GF-D8 (cell line): ENCODE measurements around the gene CFLAR.
"Not testable (repeated sequence)": the region's sequence is repeated elsewhere in the genome, so short reads cannot be mapped to it uniquely, and the experiment has no call there.

Experiments used
- DNase-seq: peaks from one replicate; lab custom pipeline; 2025; lab: John Stamatoyannopoulos, UW

Gene CFLAR

GRCh38 chr2:201118961-201119854, 3.2 kb downstream of the CFLAR start:
- DNase-seq: no peak

- DNase-seq: no peak
Observed at GRCh38 chr2:201122276-201122675, 6.3 kb downstream of the CFLAR start.

- no peak for DNase-seq
Observed at GRCh38 chr2:201126308-201127151, 10.6 kb downstream of the CFLAR start.

- DNase-seq: no peak
Observed at GRCh38 chr2:201127152-201127511, 11.2 kb downstream of the CFLAR start.

GRCh38 chr2:201127570-201127969, 11.6 kb downstream of the CFLAR start:
- no peak for DNase-seq

- no peak for DNase-seq
Observed at GRCh38 chr2:201128033-201128432, 12.1 kb downstream of the CFLAR start.

GRCh38 chr2:201128933-201129505, 13.1 kb downstream of the CFLAR start:
- no peak for DNase-seq

- DNase-seq: no peak
Observed at GRCh38 chr2:201130524-201131186, 14.7 kb downstream of the CFLAR start.

GRCh38 chr2:201132518-201132917, 16.6 kb downstream of the CFLAR start:
- DNase-seq: peak; percentile 65

GRCh38 chr2:201135386-201135785, 19.4 kb downstream of the CFLAR start:
- no peak for DNase-seq

GRCh38 chr2:201136889-201137321, 20.9 kb downstream of the CFLAR start:
- DNase-seq: no peak

GRCh38 chr2:201137505-201138400, 21.8 kb downstream of the CFLAR start:
- no peak for DNase-seq

- no peak for DNase-seq
Observed at GRCh38 chr2:201138401-201138970, 22.5 kb downstream of the CFLAR start.

- DNase-seq: not testable (repeated sequence)
Observed at GRCh38 chr2:201138986-201139781, 23.2 kb downstream of the CFLAR start.

- no peak for DNase-seq
Observed at GRCh38 chr2:201139836-201140604, 24.1 kb downstream of the CFLAR start.

GRCh38 chr2:201144101-201145051, 28.4 kb downstream of the CFLAR start:
- DNase-seq: no peak

- DNase-seq: no peak
Observed at GRCh38 chr2:201148434-201148990, 32.5 kb downstream of the CFLAR start.
